Epithelial cell of esophagus (primary cell): ENCODE data around the gene ANAPC5.
A peak's percentile ranks its signal among the peaks of the same experiment; 100 is the strongest.

Experiments
- DNase-seq: peaks from one replicate; pipeline ENCODE4 v3.0.0; 2010; ENCODE audit warnings: low read depth
- H3K4me3 ChIP-seq: 2 replicates; pipeline ENCODE4 v1.5.1; 2011; ENCODE audit warnings: mild to moderate bottlenecking, low read length, control low read depth
- TF ChIP-seq, protein P1 (sequence below): IDR thresholded peaks from 2 replicates; pipeline ENCODE4 v1.5.1; 2011; ENCODE audit warnings: low read depth, mild to moderate bottlenecking, low read length, control low read depth, inconsistent platforms; ENCODE audit not compliant: insufficient read depth; ENCODE audit errors: missing control alignments

ANAPC5 gene

DNA sequence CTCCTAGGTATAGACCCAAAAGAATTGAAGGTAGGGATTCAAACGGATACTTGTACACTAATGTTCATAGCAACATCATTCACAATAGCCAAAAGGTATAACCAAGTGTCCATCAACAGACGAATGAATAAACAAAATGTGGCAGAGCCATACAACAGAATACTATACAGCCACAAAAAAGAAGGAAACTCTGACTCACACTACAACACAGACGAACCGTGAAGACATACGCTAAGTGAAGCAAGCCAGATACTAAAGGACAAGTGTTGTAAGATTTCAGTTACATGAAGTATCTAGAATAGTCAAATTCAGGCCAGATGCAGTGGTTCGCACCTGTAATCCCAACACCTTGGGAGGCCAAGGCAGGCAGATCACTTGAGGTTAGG lies 74.8 kb downstream of the ANAPC5 start:
- no peak overlapping the region for H3K4me3 ChIP-seq
- DNase-seq: peak; percentile 16
- TF ChIP-seq, protein P1, sequence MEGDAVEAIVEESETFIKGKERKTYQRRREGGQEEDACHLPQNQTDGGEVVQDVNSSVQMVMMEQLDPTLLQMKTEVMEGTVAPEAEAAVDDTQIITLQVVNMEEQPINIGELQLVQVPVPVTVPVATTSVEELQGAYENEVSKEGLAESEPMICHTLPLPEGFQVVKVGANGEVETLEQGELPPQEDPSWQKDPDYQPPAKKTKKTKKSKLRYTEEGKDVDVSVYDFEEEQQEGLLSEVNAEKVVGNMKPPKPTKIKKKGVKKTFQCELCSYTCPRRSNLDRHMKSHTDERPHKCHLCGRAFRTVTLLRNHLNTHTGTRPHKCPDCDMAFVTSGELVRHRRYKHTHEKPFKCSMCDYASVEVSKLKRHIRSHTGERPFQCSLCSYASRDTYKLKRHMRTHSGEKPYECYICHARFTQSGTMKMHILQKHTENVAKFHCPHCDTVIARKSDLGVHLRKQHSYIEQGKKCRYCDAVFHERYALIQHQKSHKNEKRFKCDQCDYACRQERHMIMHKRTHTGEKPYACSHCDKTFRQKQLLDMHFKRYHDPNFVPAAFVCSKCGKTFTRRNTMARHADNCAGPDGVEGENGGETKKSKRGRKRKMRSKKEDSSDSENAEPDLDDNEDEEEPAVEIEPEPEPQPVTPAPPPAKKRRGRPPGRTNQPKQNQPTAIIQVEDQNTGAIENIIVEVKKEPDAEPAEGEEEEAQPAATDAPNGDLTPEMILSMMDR: no peak

DNA sequence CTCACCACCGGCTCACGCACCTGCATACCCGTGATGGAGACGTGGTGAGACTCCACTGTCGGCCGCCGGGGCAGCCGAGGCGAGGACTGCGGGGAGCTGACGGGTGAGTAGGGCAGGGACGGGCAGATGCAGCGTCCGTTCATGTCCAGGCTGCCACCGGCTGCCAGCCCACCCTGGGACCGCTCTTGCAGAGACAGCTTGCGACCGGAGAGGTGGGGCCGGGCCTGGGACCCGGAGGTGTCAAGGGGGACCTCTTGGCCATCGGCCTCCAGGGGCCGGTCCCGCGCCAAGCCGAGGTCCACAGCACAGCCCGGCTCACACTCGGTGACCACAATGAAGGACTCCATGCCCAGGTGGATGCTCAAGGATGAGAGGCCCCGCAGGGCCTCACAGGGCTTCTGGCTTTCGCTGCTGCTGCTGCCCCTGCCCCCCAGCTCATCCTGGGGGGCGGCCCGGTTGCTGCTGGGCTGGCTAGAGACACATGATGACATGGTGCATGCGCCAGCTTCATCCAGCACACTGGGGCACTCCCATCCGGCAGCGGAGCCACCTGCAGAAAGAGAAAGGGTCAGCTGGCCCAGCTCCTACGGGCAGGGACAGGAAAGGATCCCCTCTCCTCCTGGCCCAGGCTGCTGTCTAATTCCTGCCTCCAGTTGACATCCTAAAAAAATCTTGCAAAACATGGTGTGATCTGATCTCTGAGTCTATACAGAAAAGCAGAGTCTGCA lies 78.0 kb downstream of the ANAPC5 start:
- DNase-seq: no peak
- no peak overlapping the region for H3K4me3 ChIP-seq
- TF ChIP-seq, protein P1: no peak

DNA sequence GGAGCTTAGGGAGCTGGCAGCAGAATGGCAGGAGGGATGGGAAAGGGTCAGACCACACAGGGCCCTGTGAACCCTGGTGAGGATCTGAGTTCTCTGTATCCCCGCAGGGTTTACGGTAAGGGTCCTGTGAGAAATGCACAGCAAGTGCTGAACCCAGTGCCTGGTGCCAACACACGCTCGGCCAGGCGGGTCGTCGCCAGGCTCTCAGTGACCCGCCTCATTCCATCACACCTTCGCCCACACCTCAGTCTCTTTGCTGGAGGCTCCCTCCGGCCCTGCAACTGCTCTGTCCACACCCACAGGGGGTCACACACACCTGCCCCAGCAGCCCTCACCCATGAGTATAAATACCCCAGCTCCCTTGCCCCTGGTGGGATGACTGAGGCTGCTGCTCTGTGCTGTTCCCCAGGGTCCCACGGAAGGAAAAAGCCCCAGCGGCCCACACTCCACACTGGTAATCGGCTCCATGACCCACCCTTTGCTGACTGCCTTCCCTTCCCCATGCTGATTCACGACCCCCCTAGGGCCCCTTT lies 78.8 kb downstream of the ANAPC5 start:
- no peak overlapping the region for H3K4me3 ChIP-seq
- no peak for DNase-seq
- TF ChIP-seq, protein P1: no peak

DNA sequence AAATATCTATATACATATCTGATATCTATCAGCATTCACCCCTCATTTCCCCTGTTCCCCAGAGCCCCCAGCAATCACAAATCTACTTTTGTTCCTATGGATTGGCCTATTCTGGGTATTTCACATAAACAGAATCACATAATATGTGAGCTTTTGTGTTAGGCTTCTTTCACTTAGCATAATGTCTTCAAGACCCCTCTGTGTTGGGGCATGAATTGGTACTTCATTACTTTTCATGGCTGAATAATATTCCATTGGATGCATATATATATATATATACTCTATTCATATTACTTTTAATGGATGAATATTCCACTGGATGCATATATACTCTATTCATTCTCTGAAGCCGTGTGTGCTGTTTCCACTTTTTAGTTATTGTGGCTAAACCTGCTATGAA lies 84.4 kb downstream of the ANAPC5 start:
- no peak overlapping the region for H3K4me3 ChIP-seq
- TF ChIP-seq, protein P1: no peak
- DNase-seq: no peak

DNA sequence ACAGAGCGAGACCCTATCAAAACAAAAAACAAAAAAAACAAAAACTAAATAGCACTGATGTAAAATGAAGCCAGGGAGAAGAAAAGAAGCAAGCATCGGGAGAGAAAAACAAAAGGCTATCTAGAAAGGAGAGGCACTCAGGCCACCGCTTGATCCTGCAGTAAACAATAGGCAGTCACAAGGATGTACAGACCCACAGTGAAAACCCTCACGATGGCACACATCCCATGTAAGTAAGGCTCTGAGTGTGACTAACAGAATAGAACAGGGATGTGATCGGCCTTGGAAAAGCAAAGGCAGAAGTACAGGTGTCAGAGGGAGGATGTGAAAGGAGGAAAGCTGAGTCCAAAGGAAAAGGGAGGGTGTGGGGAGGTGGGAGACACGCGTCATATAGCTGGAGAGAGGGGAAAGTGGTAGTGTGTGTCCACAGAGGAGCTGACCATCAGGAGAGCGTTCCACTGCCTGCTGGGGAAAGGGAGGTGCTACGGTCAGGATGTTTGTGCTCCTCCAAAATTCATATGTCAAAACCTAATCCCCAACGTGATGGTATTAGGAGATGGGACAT lies 87.2 kb downstream of the ANAPC5 start:
- TF ChIP-seq, protein P1: no peak
- no peak overlapping the region for H3K4me3 ChIP-seq
- no peak for DNase-seq

DNA sequence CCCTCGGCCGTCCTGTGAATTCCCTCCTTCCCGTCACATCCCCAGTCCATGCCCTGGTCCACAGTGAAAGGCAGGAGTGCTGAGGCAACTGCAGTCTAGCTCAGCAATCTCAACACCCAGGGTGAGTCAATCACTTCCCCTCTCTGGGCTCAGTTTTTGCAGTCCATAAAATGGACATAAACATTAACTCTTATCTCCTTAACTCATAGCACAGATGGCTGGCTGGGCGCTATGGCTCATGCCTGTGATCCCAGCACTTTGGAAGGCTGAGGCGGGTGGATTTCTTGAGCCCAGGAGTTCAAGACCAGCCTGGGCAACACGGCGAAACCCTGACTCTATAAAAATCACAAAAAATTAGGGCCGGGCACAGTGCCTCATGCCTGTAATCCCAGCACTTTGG lies 88.1 kb downstream of the ANAPC5 start:
- H3K4me3 ChIP-seq: no peak overlapping the region
- DNase-seq: no peak
- TF ChIP-seq, protein P1: no peak
